GM18868 (cell line): ENCODE results near the gene NUTM2E.
"Not testable (repeated sequence)": the region's sequence is repeated elsewhere in the genome, so short reads cannot be mapped to it uniquely, and the experiment has no call there.

Source experiments
- ATAC-seq: cut with Tn5 transposase; IDR thresholded peaks from one replicate; pipeline ENCODE4 v1.9.1; 2021; ENCODE audit warnings: mild to moderate bottlenecking, moderate library complexity; ENCODE audit not compliant: unreplicated experiment

Gene NUTM2E

GRCh38 chr10:79862803-79863202 lies 36.3 kb downstream of the NUTM2E start:
- ATAC-seq: not testable (repeated sequence)

- not testable (repeated sequence) for ATAC-seq
Observed at GRCh38 chr10:79866903-79867551, 40.5 kb downstream of the NUTM2E start.

- not testable (repeated sequence) for ATAC-seq
Observed at GRCh38 chr10:79868023-79868422, 41.5 kb downstream of the NUTM2E start.

- ATAC-seq: not testable (repeated sequence)
Observed at GRCh38 chr10:79869439-79870097, 43.0 kb downstream of the NUTM2E start.

GRCh38 chr10:79871729-79872128 lies 45.2 kb downstream of the NUTM2E start:
- ATAC-seq: not testable (repeated sequence)
